DND-41 (cell line): Measurements from ENCODE around the gene RANBP9.

Source experiments
- ATAC-seq: fragments of 200-7000 bp; cut with Tn5 transposase; 3 replicates; pipeline ENCODE4 v1.9.1; 2021; ENCODE audit warnings: low read depth; ENCODE audit not compliant: insufficient read depth
- DNase-seq: peaks from one replicate; pipeline ENCODE4 v3.0.0-alpha.2; 2020
- H2AFZ ChIP-seq: 2 replicates; pipeline ENCODE4 v1.6.0; 2012; ENCODE audit warnings: low read depth, low read length
- H3K27ac ChIP-seq: 2 replicates; pipeline ENCODE4 v1.5.1; 2012; ENCODE audit warnings: low read length, inconsistent platforms
- H3K27me3 ChIP-seq: fragments of 200-600 bp; sonication (generic); 2 replicates; pipeline ENCODE4 v1.6.0; 2012; ENCODE audit warnings: low read length, mild to moderate bottlenecking, inconsistent platforms; ENCODE audit not compliant: insufficient read depth, poor library complexity
- H3K36me3 ChIP-seq: 2 replicates; pipeline ENCODE4 v1.5.1; 2012; ENCODE audit warnings: low read length, inconsistent platforms; ENCODE audit not compliant: insufficient read depth
- H3K4me1 ChIP-seq: 2 replicates; pipeline ENCODE4 v1.5.1; 2012; ENCODE audit warnings: mild to moderate bottlenecking, low read length; ENCODE audit not compliant: insufficient read depth
- H3K4me2 ChIP-seq: 2 replicates; pipeline ENCODE4 v1.6.0; 2012; ENCODE audit warnings: mild to moderate bottlenecking, moderate library complexity, low read length, inconsistent platforms; ENCODE audit not compliant: insufficient read depth
- H3K4me3 ChIP-seq, 2 experiments: fragments of 200-600 bp in 1 of 2; shearing (Covaris generic) in 1 of 2; 2 replicates each; pipeline ENCODE4 v1.5.1; 2012 to 2016; ENCODE audit warnings: inconsistent platforms in 2 of 2, low read length in 2 of 2, mild to moderate bottlenecking in 2 of 2, low read depth in 1 of 2, moderate library complexity in 1 of 2
- H3K79me2 ChIP-seq: 2 replicates; pipeline ENCODE4 v1.6.0; 2012; ENCODE audit warnings: low read length, inconsistent platforms; ENCODE audit not compliant: insufficient read depth
- H3K9ac ChIP-seq: 2 replicates; pipeline ENCODE4 v1.6.0; 2012; ENCODE audit warnings: low read depth, mild to moderate bottlenecking, inconsistent platforms, low read length, moderate library complexity
- H3K9me3 ChIP-seq: 2 replicates; pipeline ENCODE4 v1.5.1; 2012; ENCODE audit warnings: low read length, moderate library complexity, mild to moderate bottlenecking, inconsistent platforms; ENCODE audit not compliant: insufficient read depth, severe bottlenecking
- H4K20me1 ChIP-seq: 2 replicates; pipeline ENCODE4 v1.6.0; 2012; ENCODE audit warnings: low read length; ENCODE audit not compliant: insufficient read depth
- CTCF ChIP-seq: IDR thresholded peaks from 2 replicates; pipeline ENCODE4 v1.5.1; 2012; ENCODE audit warnings: borderline replicate concordance, low read length, moderate library complexity, mild to moderate bottlenecking; ENCODE audit not compliant: poor library complexity, severe bottlenecking; ENCODE audit errors: extremely low read depth
- EZH2 ChIP-seq: IDR thresholded peaks from 3 replicates; pipeline ENCODE4 v1.6.1; 2012; ENCODE audit warnings: borderline replicate concordance, low read depth, mild to moderate bottlenecking, moderate library complexity, low read length, inconsistent platforms; ENCODE audit not compliant: severe bottlenecking

The RANBP9 gene

GRCh38 chr6:13577926-13578325 is 133.7 kb downstream of the RANBP9 start:
- no peaks in the 10 kb centered on the region for H4K20me1 ChIP-seq
- no peaks in the 10 kb centered on the region for H3K27me3 ChIP-seq
- no peak for DNase-seq
- no peak overlapping the region for H3K27ac ChIP-seq
- H3K4me1 ChIP-seq: peaks cover 14% of the 10 kb centered on the region
- no peak overlapping the region for H3K9ac ChIP-seq
- H3K4me3 ChIP-seq: no peak overlapping the region
- no peak overlapping the region for H2AFZ ChIP-seq
- TF ChIP-seq EZH2 (no peak), CTCF (no peak)
- no peaks in the 10 kb centered on the region for H3K9me3 ChIP-seq
- H3K79me2 ChIP-seq: peaks cover 8% of the 10 kb centered on the region
- ATAC-seq: no peak
- H3K36me3 ChIP-seq: peaks cover 7% of the 10 kb centered on the region; the same call in 1 of the 2 replicates
- no peak overlapping the region for H3K4me2 ChIP-seq

- H3K27ac ChIP-seq: no peak overlapping the region
- DNase-seq (no peak), ATAC-seq (no peak)
- H3K27me3 ChIP-seq: no peaks in the 10 kb centered on the region
- no peaks in the 10 kb centered on the region for H4K20me1 ChIP-seq
- TF ChIP-seq CTCF (no peak), EZH2 (no peak)
- H3K9me3 ChIP-seq: no peaks in the 10 kb centered on the region
- no peak overlapping the region for H2AFZ ChIP-seq
- 0 out of 2 replicates have a peak overlapping the region, but pooled peaks have one; percentile 43 for H3K4me2 ChIP-seq
- no peak overlapping the region for H3K4me3 ChIP-seq
- H3K79me2 ChIP-seq: peaks cover 8% of the 10 kb centered on the region
- peaks cover 14% of the 10 kb centered on the region for H3K4me1 ChIP-seq
- H3K36me3 ChIP-seq: peaks cover 1% of the 10 kb centered on the region; the same call in 1 of the 2 replicates
- no peak overlapping the region for H3K9ac ChIP-seq
These were observed 135.6 kb downstream of the RANBP9 start for GRCh38 chr6:13576017-13576416.

GRCh38 chr6:13575377-13575775 is 136.3 kb downstream of the RANBP9 start:
- DNase-seq: peak; percentile 87
- Histone ChIP-seq H4K20me1 (no peaks in the 10 kb centered on the region), H3K4me2 (peak overlapping the region; percentile 99), H3K27me3 (no peaks in the 10 kb centered on the region), H3K9ac (peak overlapping the region; percentile 100), H2AFZ (peak overlapping the region; percentile 99; the same call in 1 of the 2 replicates), H3K4me3 (peak overlapping the region; percentile 87 to 99; a peak in 3 of 4 replicates), H3K9me3 (no peaks in the 10 kb centered on the region), H3K36me3 (no peaks in the 10 kb centered on the region; the same call in 1 of the 2 replicates), H3K27ac (peak overlapping the region; percentile 98), H3K79me2 (peaks cover 8% of the 10 kb centered on the region), H3K4me1 (peaks cover 14% of the 10 kb centered on the region)
- TF ChIP-seq EZH2 (no peak), CTCF (peak; percentile 86)
- ATAC-seq: no peak
